Right atrium auricular region (tissue), 2 donors: Measurements from ENCODE around the gene TMEM150B. TPM values are rescaled to one million over a fixed set of nuclear protein-coding genes. Genes with fewer than 3 reads are reported as not detected.

ENCODE experiments used
- DNase-seq: peaks from one replicate; pipeline ENCODE4 v3.0.0-alpha.2; 2019; ENCODE audit warnings: low spot score
- H3K27ac ChIP-seq, 2 donors: fragments of 200-600 bp; sonication (generic); 1 replicate in 1 of 2; 2 replicates in 1 of 2; pipeline ENCODE4 v1.5.1; 2016 to 2019
- H3K27me3 ChIP-seq, 2 donors: fragments of 200-600 bp; sonication (generic); one replicate each; pipeline versions ENCODE4 v1.5.1 to v1.6.0; 2017 to 2019
- H3K36me3 ChIP-seq: fragments of 200-600 bp; sonication (generic); one replicate; pipeline ENCODE4 v1.5.1; 2016
- H3K4me1 ChIP-seq, 2 donors: fragments of 200-600 bp; sonication (generic); one replicate each; pipeline versions ENCODE4 v1.5.1 to v1.6.0; 2017 to 2019
- H3K4me3 ChIP-seq, 2 donors: fragments of 200-600 bp; sonication (generic); 1 replicate in 1 of 2; 2 replicates in 1 of 2; pipeline ENCODE4 v1.5.1; 2017 to 2019; ENCODE audit warnings: mild to moderate bottlenecking in 1 of 2, moderate library complexity in 1 of 2
- H3K9me3 ChIP-seq, 2 donors: fragments of 200-600 bp; sonication (generic); one replicate each; pipeline ENCODE4 v1.5.1; 2019
- CTCF ChIP-seq, 2 donors: fragments of 200-600 bp; sonication (generic); IDR thresholded peaks; one replicate each; pipeline ENCODE4 v1.5.1; 2019; ENCODE audit warnings: antibody characterized with exemption in 2 of 2
- total RNA-seq, 2 donors: library from RNA; depleted of rRNA; stranded (reverse); fragments of >200 nt; gene quantifications; one replicate each; pipeline ENCODE4 v1.1.0, GENCODE V29; 2016

Gene TMEM150B
- total RNA-seq, 2 donors from 2014 or later, result 3.3 TPM; not detected in 1

- H3K36me3 ChIP-seq, result no peaks in the 10 kb centered on the region
- peaks cover 0 to 14% of the 10 kb centered on the region in 2 donors for H3K4me1 ChIP-seq
- TF ChIP-seq CTCF (IDR thresholded peaks at IDR 0.05), result no peak
- H3K27me3 ChIP-seq, result peaks cover 12 to 25% of the 10 kb centered on the region in 2 donors
- DNase-seq, result no peak
- H3K27ac ChIP-seq, result no peak overlapping the region
- H3K4me3 ChIP-seq, result no peak overlapping the region
- H3K9me3 ChIP-seq, result no peaks in the 10 kb centered on the region
Observed at GRCh38 chr19:55365964-55366363, 40.8 kb upstream of the TMEM150B start.

DNA sequence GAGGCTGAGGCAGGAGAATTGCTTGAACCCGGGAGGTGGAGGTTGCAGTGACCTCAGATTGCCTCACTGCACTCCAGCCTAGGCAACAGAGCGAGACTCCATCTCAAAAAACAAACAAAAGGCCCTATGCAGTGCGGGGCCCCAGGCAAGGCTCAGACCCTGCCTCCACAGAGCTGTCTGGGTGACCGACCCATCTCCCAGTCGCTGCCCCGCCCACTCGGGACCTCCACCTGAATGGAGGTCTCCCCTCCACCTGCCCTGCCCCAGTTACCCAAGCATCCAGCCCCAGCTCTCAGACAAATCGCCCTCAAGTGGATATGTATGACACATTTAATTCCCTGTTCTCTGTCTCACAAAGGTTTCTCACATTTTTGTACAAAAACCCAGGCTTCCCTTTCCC lies 40.1 kb upstream of the TMEM150B start:
- H3K27ac ChIP-seq, result no peak overlapping the region
- DNase-seq, result no peak
- no peak overlapping the region for H3K4me3 ChIP-seq
- no peaks in the 10 kb centered on the region for H3K9me3 ChIP-seq
- H3K4me1 ChIP-seq, result peaks cover 0 to 14% of the 10 kb centered on the region in 2 donors
- peaks cover 12 to 21% of the 10 kb centered on the region in 2 donors for H3K27me3 ChIP-seq
- TF ChIP-seq CTCF (IDR thresholded peaks at IDR 0.05), result no peak
- no peaks in the 10 kb centered on the region for H3K36me3 ChIP-seq

DNA sequence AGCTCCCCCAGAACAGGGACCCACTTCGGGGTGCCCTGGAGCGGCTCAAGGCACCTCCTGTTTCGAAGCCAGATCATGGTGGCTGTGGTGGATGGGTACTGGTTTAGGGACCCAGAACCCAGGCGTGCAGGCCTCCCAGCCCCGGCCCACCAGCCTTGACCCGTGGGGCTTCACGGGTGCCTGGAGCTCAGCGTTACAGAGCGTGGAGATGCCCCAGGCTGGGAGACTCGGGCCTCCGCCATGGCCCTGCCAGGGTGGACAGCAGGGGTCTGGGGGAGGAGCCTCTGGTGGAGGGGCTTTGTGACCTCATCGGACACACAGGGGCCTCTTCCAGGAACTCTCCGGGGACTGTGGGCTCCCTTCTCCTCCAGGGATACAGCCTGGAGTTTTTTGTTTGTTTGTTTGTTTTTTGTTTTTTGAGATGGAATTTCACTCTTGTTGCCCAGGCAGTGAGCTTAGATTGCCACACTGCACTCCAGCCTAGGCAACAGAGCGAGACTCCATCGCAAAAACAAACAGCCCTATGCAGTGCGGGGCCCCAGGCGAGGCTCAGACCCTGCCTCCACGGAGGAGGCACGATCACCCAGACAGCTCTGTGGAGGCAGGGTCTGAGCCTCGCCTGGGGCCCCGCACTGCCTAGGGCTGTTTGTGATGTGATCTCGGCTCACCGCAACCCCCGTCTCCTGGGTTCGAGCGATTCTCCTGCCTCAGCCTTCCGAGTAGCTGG lies 38.0 kb upstream of the TMEM150B start, which contains the start of gene GARIN5B:
Gene GARIN5B (minus strand): TSS at position 271 of the 727 bp plus-strand sequence. CDS start 194 bp downstream, at position 77.
- no peak within 1 kb of the TSS for H3K4me3 ChIP-seq
- no peak for TF ChIP-seq CTCF (IDR thresholded peaks at IDR 0.05)
- H3K36me3 ChIP-seq, result no peaks in the 10 kb centered on the region
- H3K9me3 ChIP-seq, result no peaks in the 10 kb centered on the region
- no peak for DNase-seq
- H3K4me1 ChIP-seq, result no peaks in the 10 kb centered on the region
- no peak within 1 kb of the TSS for H3K27ac ChIP-seq
- peaks cover under 1 to 2% of the 10 kb centered on the region in 2 donors for H3K27me3 ChIP-seq

DNA sequence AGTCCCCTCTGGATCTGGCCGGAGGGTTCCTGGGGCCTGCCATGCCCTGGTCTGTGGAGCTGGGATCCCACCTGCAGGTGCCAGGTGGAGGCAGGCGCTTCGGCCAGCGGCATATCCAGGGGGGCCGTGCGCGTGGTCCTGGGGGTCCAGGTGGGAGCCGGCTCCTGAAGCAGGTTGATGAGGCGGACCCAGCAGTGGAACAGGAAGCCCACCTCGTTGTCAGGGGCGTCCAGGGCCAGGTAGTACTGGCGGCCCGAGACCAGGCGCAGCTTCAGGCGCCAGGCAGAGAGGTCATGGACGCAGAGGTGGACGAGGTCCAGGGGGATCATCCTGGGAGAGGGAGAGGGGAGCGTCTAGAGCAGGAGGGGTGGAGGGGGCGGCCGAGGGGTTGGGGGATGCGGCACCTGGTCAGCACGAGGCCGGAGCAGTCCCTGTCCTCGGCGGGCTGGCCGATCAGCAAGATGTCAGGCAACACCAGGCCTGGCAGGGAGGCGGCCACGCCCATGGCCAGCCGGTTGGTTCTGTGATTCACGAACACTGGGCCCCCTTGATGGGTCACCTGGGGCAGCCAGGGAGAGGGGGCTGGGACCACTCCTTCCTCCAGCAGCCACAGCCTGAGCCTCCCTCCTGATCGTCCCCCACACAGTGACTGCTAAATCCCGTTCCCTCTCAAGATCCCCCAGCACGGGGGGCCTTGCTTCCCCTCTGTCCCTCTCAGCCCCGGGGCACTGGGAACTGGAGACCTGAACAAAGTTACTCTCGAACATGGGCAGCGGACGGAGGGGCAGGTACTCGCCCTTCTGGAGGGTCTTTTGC lies 37.2 kb upstream of the TMEM150B start:
- Histone ChIP-seq H3K4me1 (no peaks in the 10 kb centered on the region), H3K4me3 (no peak overlapping the region), H3K36me3 (no peaks in the 10 kb centered on the region), H3K27me3 (no peaks in the 10 kb centered on the region), H3K9me3 (no peaks in the 10 kb centered on the region), H3K27ac (no peak overlapping the region)
- DNase-seq, result no peak
- no peak for TF ChIP-seq CTCF (IDR thresholded peaks at IDR 0.05)

GRCh38 chr19:55360902-55361301 lies 35.8 kb upstream of the TMEM150B start:
- no peaks in the 10 kb centered on the region for H3K27me3 ChIP-seq

More at GRCh38 chr19:55360902-55361301, 35.8 kb upstream of the TMEM150B start:
- H3K9me3 ChIP-seq, result no peaks in the 10 kb centered on the region
- DNase-seq, result no peak
- TF ChIP-seq CTCF (IDR thresholded peaks at IDR 0.05), result no peak
- no peak overlapping the region for H3K4me3 ChIP-seq
- H3K27ac ChIP-seq, result no peak overlapping the region
- no peaks in the 10 kb centered on the region for H3K36me3 ChIP-seq
- H3K4me1 ChIP-seq, result no peaks in the 10 kb centered on the region
